ENCODE data around the gene ARFRP1.

DNA sequence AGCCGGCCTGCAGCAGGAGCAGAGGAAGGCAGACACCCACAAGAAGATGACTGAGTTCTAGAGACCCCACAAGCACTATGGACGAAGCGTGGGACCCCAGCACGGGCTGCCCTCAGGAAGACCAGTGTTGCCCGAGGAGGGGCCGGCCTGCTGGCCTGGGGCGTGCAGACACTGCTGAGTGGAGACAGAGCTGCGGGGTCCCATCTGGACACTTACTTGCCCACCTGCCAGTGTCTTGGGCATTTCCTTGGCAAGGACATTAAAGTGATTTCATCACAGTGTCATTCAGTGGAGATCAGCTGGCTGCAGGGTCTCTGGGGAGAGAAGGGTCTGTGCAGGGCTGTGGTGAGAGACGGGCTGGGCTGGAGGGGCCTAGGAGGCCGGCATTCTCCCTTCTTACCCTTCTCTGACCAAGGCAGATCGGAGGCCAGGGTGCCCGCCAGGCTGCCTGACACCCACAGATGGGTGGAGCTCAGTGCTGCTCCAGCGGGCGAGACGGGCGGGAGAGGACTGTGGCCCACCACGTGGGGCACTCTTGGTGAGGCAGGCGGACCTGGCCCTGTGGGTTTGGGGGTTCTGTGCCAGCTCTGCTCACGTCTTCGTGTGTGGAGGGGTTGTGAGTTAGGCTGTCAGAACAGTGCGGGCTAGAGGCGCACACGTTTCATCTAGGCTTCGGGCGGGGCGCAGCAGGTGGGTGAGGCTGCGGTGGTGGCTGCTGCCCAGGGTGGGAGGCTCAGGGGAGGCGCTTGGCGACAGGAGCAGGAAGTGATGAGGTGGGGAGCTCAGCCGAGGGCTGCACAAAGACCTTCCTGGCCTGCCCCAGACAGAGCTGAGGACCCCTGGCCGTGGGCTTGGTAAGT lies 28.3 kb upstream of the ARFRP1 start, which contains the start of gene LIME1:
- TF ChIP-seq, protein P1, sequence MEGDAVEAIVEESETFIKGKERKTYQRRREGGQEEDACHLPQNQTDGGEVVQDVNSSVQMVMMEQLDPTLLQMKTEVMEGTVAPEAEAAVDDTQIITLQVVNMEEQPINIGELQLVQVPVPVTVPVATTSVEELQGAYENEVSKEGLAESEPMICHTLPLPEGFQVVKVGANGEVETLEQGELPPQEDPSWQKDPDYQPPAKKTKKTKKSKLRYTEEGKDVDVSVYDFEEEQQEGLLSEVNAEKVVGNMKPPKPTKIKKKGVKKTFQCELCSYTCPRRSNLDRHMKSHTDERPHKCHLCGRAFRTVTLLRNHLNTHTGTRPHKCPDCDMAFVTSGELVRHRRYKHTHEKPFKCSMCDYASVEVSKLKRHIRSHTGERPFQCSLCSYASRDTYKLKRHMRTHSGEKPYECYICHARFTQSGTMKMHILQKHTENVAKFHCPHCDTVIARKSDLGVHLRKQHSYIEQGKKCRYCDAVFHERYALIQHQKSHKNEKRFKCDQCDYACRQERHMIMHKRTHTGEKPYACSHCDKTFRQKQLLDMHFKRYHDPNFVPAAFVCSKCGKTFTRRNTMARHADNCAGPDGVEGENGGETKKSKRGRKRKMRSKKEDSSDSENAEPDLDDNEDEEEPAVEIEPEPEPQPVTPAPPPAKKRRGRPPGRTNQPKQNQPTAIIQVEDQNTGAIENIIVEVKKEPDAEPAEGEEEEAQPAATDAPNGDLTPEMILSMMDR (IDR thresholded peaks at IDR 0.05; ENCODE audit: insufficient read depth, low read length, poor library complexity, severe bottlenecking), result no peak
- TF ChIP-seq EZH2phosphoT487 (conservative IDR thresholded peaks at IDR 0.05; ENCODE audit: low read length), result no peak
